DND-41 (cell line): ENCODE measurements around the gene CLTA.

ENCODE experiments used
- ATAC-seq: fragments of 200-7000 bp; cut with Tn5 transposase; 3 replicates; pipeline ENCODE4 v1.9.1; 2021; ENCODE audit warnings: low read depth; ENCODE audit not compliant: insufficient read depth
- DNase-seq: peaks from one replicate; pipeline ENCODE4 v3.0.0-alpha.2; 2020
- H2AFZ ChIP-seq: 2 replicates; pipeline ENCODE4 v1.6.0; 2012; ENCODE audit warnings: low read depth, low read length
- H3K27ac ChIP-seq: 2 replicates; pipeline ENCODE4 v1.5.1; 2012; ENCODE audit warnings: low read length, inconsistent platforms
- H3K27me3 ChIP-seq: fragments of 200-600 bp; sonication (generic); 2 replicates; pipeline ENCODE4 v1.6.0; 2012; ENCODE audit warnings: low read length, mild to moderate bottlenecking, inconsistent platforms; ENCODE audit not compliant: insufficient read depth, poor library complexity
- H3K36me3 ChIP-seq: 2 replicates; pipeline ENCODE4 v1.5.1; 2012; ENCODE audit warnings: low read length, inconsistent platforms; ENCODE audit not compliant: insufficient read depth
- H3K4me1 ChIP-seq: 2 replicates; pipeline ENCODE4 v1.5.1; 2012; ENCODE audit warnings: mild to moderate bottlenecking, low read length; ENCODE audit not compliant: insufficient read depth
- H3K4me2 ChIP-seq: 2 replicates; pipeline ENCODE4 v1.6.0; 2012; ENCODE audit warnings: mild to moderate bottlenecking, moderate library complexity, low read length, inconsistent platforms; ENCODE audit not compliant: insufficient read depth
- H3K4me3 ChIP-seq, 2 experiments: fragments of 200-600 bp in 1 of 2; shearing (Covaris generic) in 1 of 2; 2 replicates each; pipeline ENCODE4 v1.5.1; 2012 to 2016; ENCODE audit warnings: inconsistent platforms in 2 of 2, low read length in 2 of 2, mild to moderate bottlenecking in 2 of 2, low read depth in 1 of 2, moderate library complexity in 1 of 2
- H3K79me2 ChIP-seq: 2 replicates; pipeline ENCODE4 v1.6.0; 2012; ENCODE audit warnings: low read length, inconsistent platforms; ENCODE audit not compliant: insufficient read depth
- H3K9ac ChIP-seq: 2 replicates; pipeline ENCODE4 v1.6.0; 2012; ENCODE audit warnings: low read depth, mild to moderate bottlenecking, inconsistent platforms, low read length, moderate library complexity
- H3K9me3 ChIP-seq: 2 replicates; pipeline ENCODE4 v1.5.1; 2012; ENCODE audit warnings: low read length, moderate library complexity, mild to moderate bottlenecking, inconsistent platforms; ENCODE audit not compliant: insufficient read depth, severe bottlenecking
- H4K20me1 ChIP-seq: 2 replicates; pipeline ENCODE4 v1.6.0; 2012; ENCODE audit warnings: low read length; ENCODE audit not compliant: insufficient read depth
- EZH2 ChIP-seq: IDR thresholded peaks from 3 replicates; pipeline ENCODE4 v1.6.1; 2012; ENCODE audit warnings: borderline replicate concordance, low read depth, mild to moderate bottlenecking, moderate library complexity, low read length, inconsistent platforms; ENCODE audit not compliant: severe bottlenecking
- TF ChIP-seq, protein P1 (sequence below): IDR thresholded peaks from 2 replicates; pipeline ENCODE4 v1.5.1; 2012; ENCODE audit warnings: borderline replicate concordance, low read length, moderate library complexity, mild to moderate bottlenecking; ENCODE audit not compliant: poor library complexity, severe bottlenecking; ENCODE audit errors: extremely low read depth

CLTA gene

DNA sequence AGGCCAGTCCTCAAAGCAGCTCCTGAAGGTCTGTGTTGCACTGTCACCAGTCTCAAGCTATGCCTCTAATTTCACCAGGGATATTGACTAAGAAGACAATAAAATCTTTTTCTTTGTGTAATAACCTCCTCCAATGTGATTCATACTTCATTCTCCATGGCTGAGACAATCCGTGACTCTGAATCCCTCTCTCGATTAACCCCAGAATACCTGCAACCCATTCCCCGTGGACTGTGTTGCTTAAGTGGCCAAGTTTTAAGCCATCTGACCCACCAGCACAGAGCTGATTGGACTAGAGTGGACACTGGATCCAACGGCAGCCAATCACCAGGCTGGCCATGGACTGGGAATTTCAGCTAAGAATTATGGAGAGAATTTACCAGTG is 26.9 kb upstream of the CLTA start:
- no peak overlapping the region for H3K9ac ChIP-seq
- no peak overlapping the region for H3K27ac ChIP-seq
- no peak overlapping the region for H3K4me3 ChIP-seq

GRCh38 chr9:36164372-36164771 is 26.3 kb upstream of the CLTA start:
- ATAC-seq, result no peak
- H3K9ac ChIP-seq, result no peak overlapping the region

More for the DNA sequence above, 26.9 kb upstream of the CLTA start:
- H2AFZ ChIP-seq, result no peak overlapping the region
- H3K27me3 ChIP-seq, result no peaks in the 10 kb centered on the region
- H3K36me3 ChIP-seq, result no peaks in the 10 kb centered on the region
- no peaks in the 10 kb centered on the region for H3K9me3 ChIP-seq
- DNase-seq, result no peak
- no peaks in the 10 kb centered on the region for H3K79me2 ChIP-seq
- H4K20me1 ChIP-seq, result no peaks in the 10 kb centered on the region
- no peak for TF ChIP-seq EZH2
- TF ChIP-seq, protein P1, sequence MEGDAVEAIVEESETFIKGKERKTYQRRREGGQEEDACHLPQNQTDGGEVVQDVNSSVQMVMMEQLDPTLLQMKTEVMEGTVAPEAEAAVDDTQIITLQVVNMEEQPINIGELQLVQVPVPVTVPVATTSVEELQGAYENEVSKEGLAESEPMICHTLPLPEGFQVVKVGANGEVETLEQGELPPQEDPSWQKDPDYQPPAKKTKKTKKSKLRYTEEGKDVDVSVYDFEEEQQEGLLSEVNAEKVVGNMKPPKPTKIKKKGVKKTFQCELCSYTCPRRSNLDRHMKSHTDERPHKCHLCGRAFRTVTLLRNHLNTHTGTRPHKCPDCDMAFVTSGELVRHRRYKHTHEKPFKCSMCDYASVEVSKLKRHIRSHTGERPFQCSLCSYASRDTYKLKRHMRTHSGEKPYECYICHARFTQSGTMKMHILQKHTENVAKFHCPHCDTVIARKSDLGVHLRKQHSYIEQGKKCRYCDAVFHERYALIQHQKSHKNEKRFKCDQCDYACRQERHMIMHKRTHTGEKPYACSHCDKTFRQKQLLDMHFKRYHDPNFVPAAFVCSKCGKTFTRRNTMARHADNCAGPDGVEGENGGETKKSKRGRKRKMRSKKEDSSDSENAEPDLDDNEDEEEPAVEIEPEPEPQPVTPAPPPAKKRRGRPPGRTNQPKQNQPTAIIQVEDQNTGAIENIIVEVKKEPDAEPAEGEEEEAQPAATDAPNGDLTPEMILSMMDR, result no peak
- ATAC-seq, result no peak
- H3K4me1 ChIP-seq, result peaks cover 8% of the 10 kb centered on the region
- H3K4me2 ChIP-seq, result no peak overlapping the region

GRCh38 chr9:36164989-36165388 is 25.7 kb upstream of the CLTA start:
- DNase-seq (no peak), ATAC-seq (no peak)
- H3K36me3 ChIP-seq, result no peaks in the 10 kb centered on the region
- no peak overlapping the region for H3K4me2 ChIP-seq
- no peaks in the 10 kb centered on the region for H3K27me3 ChIP-seq
- no peaks in the 10 kb centered on the region for H4K20me1 ChIP-seq
- peaks cover 8% of the 10 kb centered on the region for H3K4me1 ChIP-seq
- no peak overlapping the region for H3K27ac ChIP-seq
- no peak overlapping the region for H2AFZ ChIP-seq
- H3K4me3 ChIP-seq, result no peak overlapping the region
- H3K79me2 ChIP-seq, result no peaks in the 10 kb centered on the region
- H3K9me3 ChIP-seq, result no peaks in the 10 kb centered on the region
- TF ChIP-seq, protein P1, result no peak
- H3K9ac ChIP-seq, result no peak overlapping the region

More at GRCh38 chr9:36164372-36164771, 26.3 kb upstream of the CLTA start:
- Histone ChIP-seq H4K20me1 (no peaks in the 10 kb centered on the region), H2AFZ (no peak overlapping the region), H3K27me3 (no peaks in the 10 kb centered on the region), H3K27ac (no peak overlapping the region), H3K9me3 (no peaks in the 10 kb centered on the region), H3K79me2 (no peaks in the 10 kb centered on the region), H3K36me3 (no peaks in the 10 kb centered on the region), H3K4me2 (no peak overlapping the region), H3K4me1 (peaks cover 8% of the 10 kb centered on the region), H3K4me3 (no peak overlapping the region)
- TF ChIP-seq, protein P1, result no peak
- TF ChIP-seq EZH2, result no peak
- no peak for DNase-seq

GRCh38 chr9:36165826-36166167 is 24.9 kb upstream of the CLTA start:
- Histone ChIP-seq H3K4me2 (no peak overlapping the region), H3K79me2 (no peaks in the 10 kb centered on the region), H3K27me3 (no peaks in the 10 kb centered on the region), H3K36me3 (no peaks in the 10 kb centered on the region), H3K27ac (no peak overlapping the region), H3K4me3 (no peak overlapping the region), H3K9ac (no peak overlapping the region), H3K4me1 (peaks cover 8% of the 10 kb centered on the region), H4K20me1 (no peaks in the 10 kb centered on the region), H3K9me3 (no peaks in the 10 kb centered on the region), H2AFZ (no peak overlapping the region; the same call in 1 of the 2 replicates)
- DNase-seq (no peak), ATAC-seq (no peak)
- TF ChIP-seq, protein P1, result no peak
- no peak for TF ChIP-seq EZH2
